Ovary (tissue), 9 donors: ENCODE results near the gene RBM33. TPM values are rescaled to one million over a fixed set of nuclear protein-coding genes. Genes with fewer than 3 reads are reported as not detected.
"Not testable (repeated sequence)": the region's sequence is repeated elsewhere in the genome, so short reads cannot be mapped to it uniquely, and the experiment has no call there.

Experiments used
- DNase-seq, 5 donors: peaks; one replicate each; pipeline ENCODE4 v3.0.0-alpha.2; 2019 to 2020
- H3K27ac ChIP-seq, 2 donors: fragments of 200-600 bp; one replicate each; pipeline versions ENCODE4 v1.5.1 to v1.8.0; 2019 to 2022
- H3K27me3 ChIP-seq: fragments of 200-600 bp; one replicate; pipeline ENCODE4 v1.8.0; 2022
- H3K36me3 ChIP-seq: fragments of 200-600 bp; sonication (generic); one replicate; pipeline ENCODE4 v1.5.1; 2019
- H3K4me1 ChIP-seq: one replicate; pipeline ENCODE4 v1.8.1; 2013; ENCODE audit warnings: mild to moderate bottlenecking, moderate library complexity; ENCODE audit not compliant: insufficient read depth
- H3K4me3 ChIP-seq: fragments of 200-600 bp; sonication (generic); one replicate; pipeline ENCODE4 v1.5.1; 2017
- H3K9me3 ChIP-seq, 2 donors: fragments of 200-600 bp in 1 of 2; sonication (generic) in 1 of 2; one replicate each; pipeline versions ENCODE4 v1.5.1 to v1.8.1; 2013 to 2019; ENCODE audit warnings: mild to moderate bottlenecking in 1 of 2, moderate library complexity in 1 of 2
- EP300 ChIP-seq: sonication (generic); formaldehyde crosslinking; IDR thresholded peaks from one replicate; pipeline ENCODE4 v1.6.1; 2017; ENCODE audit warnings: antibody characterized with exemption
- POLR2A ChIP-seq: fragments of 450-650 bp; IDR thresholded peaks from one replicate; pipeline ENCODE4 v1.6.1; 2017; ENCODE audit warnings: antibody characterized with exemption, mild to moderate bottlenecking, moderate library complexity
- WGBS, 3 donors: extraction: QIAGEN DNeasy Blood & Tissue Kit in 1 of 3; methylation state at CpG; one replicate each; pipeline versions ENCODE4 v1.1.5 to v1.1.7; 2013 to 2017; 5-methylcytosine and 5-hydroxymethylcytosine counted together
- intact Hi-C, 4 donors: fragments of 100-400 bp; cut with DNase I; formaldehyde crosslinking; loops; one replicate each; pipeline versions ENCODE4 v1.11.0 to v1.15.1; 2022 to 2023
- polyA plus RNA-seq, 2 donors: library from polyadenylated mRNA; stranded (reverse); fragments of 200-250 nt in 1 of 2; fragments of 350-450 nt in 1 of 2; fragmentation: Illumina TruSeq in 1 of 2; extraction: RNeasy Lipid Tissue Mini Kit (QIAGEN cat#74804) in 1 of 2; gene quantifications; one replicate each; pipeline ENCODE4 v1.2.3, GENCODE V29; 2013 to 2014
- total RNA-seq, 7 donors: library from RNA; depleted of rRNA in 2 of 7; stranded (reverse); fragments of >200 nt in 2 of 7; fragmentation: NEBNext Ultra II Directional in 3 of 7; extraction: Animal tissue kit (Norgen Biotek cat#: 25700) in 3 of 7; gene quantifications; one replicate each; pipeline versions ENCODE4 v1.1.0 to v1.2.4, GENCODE V29; 2016 to 2023
- TF ChIP-seq, protein P1 (sequence below), 3 donors: fragments of 450-650 bp in 2 of 3; fragments of 200-600 bp in 1 of 3; IDR thresholded peaks; one replicate each; pipeline versions ENCODE4 v1.5.1 to v1.8.0; 2016 to 2022; ENCODE audit warnings: antibody characterized with exemption in 3 of 3, mild to moderate bottlenecking in 1 of 3
- donor health status: DM: no; HTN: no; CAD: no; lungs with moderate emphysema.
- donor health status: DM: no; HTN: no; CAD: no.
- donor health status: Bipolar disorder and iron deficiency.
- donor health status: DM: yes; HTN: yes; CAD: no.
- donor health status: DM: no; HTN: no; CAD: no.
- donor health status: DM: yes; HTN: yes; CAD: no.

RBM33 gene
- total and polyA plus RNA-seq, 9 donors: 19.8 to 62.0 (median 49.3) TPM

DNA sequence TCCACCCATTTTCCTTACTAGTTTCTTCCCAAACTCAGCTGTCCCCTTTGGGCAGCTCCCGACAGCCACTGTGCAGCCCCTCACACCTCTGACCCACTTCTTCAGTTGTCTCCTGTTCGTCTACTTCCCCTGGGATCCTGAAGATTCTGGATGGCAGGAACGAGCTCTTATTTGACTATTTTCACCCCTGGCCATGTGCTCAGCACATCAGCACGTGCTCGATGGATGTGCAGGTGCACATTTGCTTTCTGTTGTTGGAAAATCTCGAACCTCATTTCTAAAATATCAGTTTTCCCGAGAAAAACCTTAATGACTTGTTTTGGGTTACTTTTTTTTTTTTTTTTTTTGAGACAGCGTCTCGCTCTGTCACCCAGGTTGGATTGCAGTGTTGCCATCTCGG is 31.8 kb upstream of the RBM33 start:
- Histone ChIP-seq H3K36me3 (no peaks in the 10 kb centered on the region), H3K27ac (no peak overlapping the region), H3K4me3 (no peak overlapping the region), H3K4me1 (no peaks in the 10 kb centered on the region), H3K9me3 (no peaks in the 10 kb centered on the region), H3K27me3 (no peaks in the 10 kb centered on the region)
- DNase-seq: no peak
- intact Hi-C loops: no loop called here
- WGBS, 3 donors: 78 to 87% (median 78%) methylated on average over 10 of the region's 10 CpGs
- TF ChIP-seq POLR2A (no peak), EP300 (no peak)
- TF ChIP-seq, protein P1, sequence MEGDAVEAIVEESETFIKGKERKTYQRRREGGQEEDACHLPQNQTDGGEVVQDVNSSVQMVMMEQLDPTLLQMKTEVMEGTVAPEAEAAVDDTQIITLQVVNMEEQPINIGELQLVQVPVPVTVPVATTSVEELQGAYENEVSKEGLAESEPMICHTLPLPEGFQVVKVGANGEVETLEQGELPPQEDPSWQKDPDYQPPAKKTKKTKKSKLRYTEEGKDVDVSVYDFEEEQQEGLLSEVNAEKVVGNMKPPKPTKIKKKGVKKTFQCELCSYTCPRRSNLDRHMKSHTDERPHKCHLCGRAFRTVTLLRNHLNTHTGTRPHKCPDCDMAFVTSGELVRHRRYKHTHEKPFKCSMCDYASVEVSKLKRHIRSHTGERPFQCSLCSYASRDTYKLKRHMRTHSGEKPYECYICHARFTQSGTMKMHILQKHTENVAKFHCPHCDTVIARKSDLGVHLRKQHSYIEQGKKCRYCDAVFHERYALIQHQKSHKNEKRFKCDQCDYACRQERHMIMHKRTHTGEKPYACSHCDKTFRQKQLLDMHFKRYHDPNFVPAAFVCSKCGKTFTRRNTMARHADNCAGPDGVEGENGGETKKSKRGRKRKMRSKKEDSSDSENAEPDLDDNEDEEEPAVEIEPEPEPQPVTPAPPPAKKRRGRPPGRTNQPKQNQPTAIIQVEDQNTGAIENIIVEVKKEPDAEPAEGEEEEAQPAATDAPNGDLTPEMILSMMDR (IDR thresholded peaks at IDR 0.05): no peak

DNA sequence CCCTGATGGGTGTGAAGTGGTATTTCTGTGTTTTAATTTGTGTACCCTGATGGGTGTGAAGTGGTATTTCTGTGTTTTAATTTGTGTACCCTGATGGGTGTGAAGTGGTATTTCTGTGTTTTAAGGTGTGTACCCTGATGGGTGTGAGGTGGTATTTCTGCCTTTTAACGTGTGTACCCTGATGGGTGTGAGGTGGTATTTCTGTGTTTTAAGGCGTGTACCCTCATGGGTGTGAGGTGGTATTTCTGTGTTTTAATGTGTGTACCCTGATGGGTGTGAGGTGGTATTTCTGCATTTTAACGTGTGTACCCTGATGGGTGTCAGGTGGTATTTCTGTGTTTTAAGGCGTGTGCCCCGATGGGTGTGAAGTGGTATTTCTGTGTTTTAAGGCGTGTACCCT is 29.4 kb upstream of the RBM33 start:
- H3K36me3 ChIP-seq, H3K27me3 ChIP-seq, H3K9me3 ChIP-seq, H3K27ac ChIP-seq, DNase-seq, H3K4me3 ChIP-seq, H3K4me1 ChIP-seq, intact Hi-C loops: not testable (repeated sequence)
- 91 to 97% (median 95%) methylated on average over 6 of the region's 6 CpGs for WGBS, 3 donors

DNA sequence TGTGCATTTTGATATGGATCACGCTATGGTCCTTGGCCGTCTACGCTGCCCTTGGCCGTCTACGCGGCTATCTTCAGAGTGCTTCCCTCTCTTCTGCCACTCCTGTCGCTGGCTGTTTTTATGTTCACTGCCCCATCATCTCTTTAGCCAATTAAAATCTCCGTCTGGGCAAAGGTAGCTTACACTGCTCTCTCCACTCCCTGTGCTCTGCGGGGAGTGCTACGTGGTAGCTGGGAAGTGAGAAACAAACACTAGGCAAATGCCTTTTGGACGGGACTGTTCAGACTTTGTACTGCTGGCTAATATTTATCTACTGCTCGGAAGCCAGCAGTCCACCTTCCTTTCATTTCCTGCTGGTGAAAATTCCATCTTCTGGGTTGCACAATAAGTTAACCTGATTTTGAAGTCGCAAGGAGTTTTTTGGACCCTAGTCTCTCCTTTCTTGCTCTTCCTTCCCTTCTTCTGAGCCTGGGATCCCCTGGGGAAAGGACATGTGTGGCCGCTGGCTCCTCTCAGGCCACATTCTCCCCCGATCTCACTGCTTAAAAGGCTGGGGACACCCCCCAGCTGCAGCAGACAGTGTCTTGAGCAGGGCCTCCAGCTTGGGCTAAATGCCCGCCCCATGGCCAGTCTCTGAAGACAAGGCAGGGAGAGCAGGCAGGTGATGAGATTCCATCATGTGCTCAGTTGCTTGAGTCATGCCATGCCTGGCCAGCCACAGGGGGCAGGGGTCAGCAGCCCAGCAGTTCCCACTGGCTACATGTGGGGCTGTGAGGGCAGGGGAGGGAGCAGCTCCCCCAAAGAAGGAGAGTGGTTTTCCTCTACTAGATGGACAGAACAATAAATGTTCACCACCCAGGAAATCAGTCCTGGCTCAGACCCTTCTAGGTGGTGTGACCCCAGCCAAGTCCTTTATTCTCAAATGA is 25.5 kb upstream of the RBM33 start:
- no peak for DNase-seq
- no peak overlapping the region for H3K27ac ChIP-seq
- 73 to 79% (median 79%) methylated on average over 16 of the region's 16 CpGs for WGBS, 3 donors
- no peaks in the 10 kb centered on the region for H3K9me3 ChIP-seq
- no peaks in the 10 kb centered on the region for H3K27me3 ChIP-seq
- no peaks in the 10 kb centered on the region for H3K4me1 ChIP-seq
- H3K36me3 ChIP-seq: no peaks in the 10 kb centered on the region
- intact Hi-C loops: no loop called here
- H3K4me3 ChIP-seq: no peak overlapping the region
- TF ChIP-seq POLR2A: no peak
- TF ChIP-seq EP300: no peak
- TF ChIP-seq, protein P1 (IDR thresholded peaks at IDR 0.05): no peak

DNA sequence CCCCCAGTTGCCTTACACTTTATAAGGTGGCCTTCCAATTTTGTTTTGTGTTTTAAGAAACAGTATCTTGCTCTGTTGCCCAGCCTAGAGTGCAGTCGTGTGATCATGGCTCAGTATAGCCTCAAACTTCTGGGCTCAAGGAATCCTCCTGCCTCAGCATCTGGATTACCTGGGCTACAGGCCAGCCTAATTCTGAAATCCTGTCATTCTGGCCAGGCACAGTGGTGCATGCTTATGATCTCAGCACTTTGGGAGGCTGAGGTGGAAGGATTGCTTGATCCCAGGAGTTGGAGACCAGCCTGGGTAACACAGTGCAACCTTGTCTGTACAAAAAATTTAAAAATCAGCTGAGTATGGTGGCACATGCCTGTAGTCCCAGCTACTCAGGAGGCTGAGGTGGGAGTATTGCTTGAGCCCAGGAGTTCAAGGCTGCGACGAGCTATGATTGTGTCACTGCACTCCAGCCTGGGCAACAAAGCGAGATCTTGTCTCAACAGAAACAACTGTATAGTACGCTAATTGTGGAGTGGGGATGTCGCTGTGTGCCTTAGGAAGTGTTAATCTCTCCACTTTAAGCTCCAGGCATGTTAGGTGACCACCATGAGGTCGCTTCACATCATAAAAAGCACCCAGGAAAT is 24.7 kb upstream of the RBM33 start:
- H3K4me3 ChIP-seq: no peak overlapping the region
- H3K9me3 ChIP-seq: no peaks in the 10 kb centered on the region
- TF ChIP-seq EP300 (no peak), POLR2A (no peak)
- TF ChIP-seq, protein P1 (IDR thresholded peaks at IDR 0.05): no peak
- intact Hi-C loops: no loop called here
- H3K36me3 ChIP-seq: no peaks in the 10 kb centered on the region
- WGBS, 3 donors: 84 to 92% (median 87%) methylated on average over 7 of the region's 7 CpGs
- H3K27me3 ChIP-seq: no peaks in the 10 kb centered on the region
- no peak overlapping the region for H3K27ac ChIP-seq
- no peak for DNase-seq
- H3K4me1 ChIP-seq: no peaks in the 10 kb centered on the region

DNA sequence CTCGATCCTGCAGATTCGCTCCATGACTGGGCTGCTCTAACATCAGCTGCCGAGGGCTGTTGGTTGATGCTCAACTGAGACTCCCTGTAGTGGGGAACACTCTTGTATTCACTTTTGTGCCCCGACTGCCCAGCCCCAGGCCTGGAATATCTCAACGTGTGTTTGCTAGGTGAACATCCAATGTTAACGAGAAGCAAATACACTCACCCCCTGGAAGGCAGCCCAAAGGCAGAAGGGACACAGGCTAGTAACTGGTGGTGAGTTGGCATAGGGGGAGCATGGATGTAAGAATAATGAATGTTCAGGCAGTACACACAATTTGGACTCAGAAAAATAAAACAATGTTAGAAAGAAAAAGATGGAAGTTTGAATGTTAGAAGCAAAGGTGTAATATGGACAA is 24.0 kb upstream of the RBM33 start:
- Histone ChIP-seq H3K27me3 (no peaks in the 10 kb centered on the region), H3K27ac (no peak overlapping the region), H3K4me1 (no peaks in the 10 kb centered on the region), H3K9me3 (no peaks in the 10 kb centered on the region), H3K4me3 (no peak overlapping the region), H3K36me3 (no peaks in the 10 kb centered on the region)
- TF ChIP-seq, protein P1 (IDR thresholded peaks at IDR 0.05): no peak
- TF ChIP-seq EP300: no peak
- no peak for TF ChIP-seq POLR2A
- DNase-seq: no peak
- 77 to 84% (median 79%) methylated on average over 6 of the region's 6 CpGs for WGBS, 3 donors
- intact Hi-C loops: no loop called here
